ENCODE measurements around the gene TOMM70. TPM values are rescaled to one million over a fixed set of nuclear protein-coding genes. Genes with fewer than 3 reads are reported as not detected.
"Not testable (repeated sequence)": the region's sequence is repeated elsewhere in the genome, so short reads cannot be mapped to it uniquely, and the experiment has no call there.

The TOMM70 gene
- polyA plus RNA-seq, 3 donors, result 4.9 to 6.3 (median 6.3) TPM

GRCh38 chr3:100448079-100448478, 47.2 kb upstream of the TOMM70 start:
- intact Hi-C loops (cut with micrococcal nuclease), result no loop called here
- no peaks in the 10 kb centered on the region for H3K4me1 ChIP-seq (ENCODE audit: control insufficient read depth in 1 of 2, insufficient read depth in 2 of 2, low read length in 2 of 2)
- WGBS (ENCODE audit: insufficient coverage), result no CpG with 5 or more reads among the region's 1 CpG

DNA sequence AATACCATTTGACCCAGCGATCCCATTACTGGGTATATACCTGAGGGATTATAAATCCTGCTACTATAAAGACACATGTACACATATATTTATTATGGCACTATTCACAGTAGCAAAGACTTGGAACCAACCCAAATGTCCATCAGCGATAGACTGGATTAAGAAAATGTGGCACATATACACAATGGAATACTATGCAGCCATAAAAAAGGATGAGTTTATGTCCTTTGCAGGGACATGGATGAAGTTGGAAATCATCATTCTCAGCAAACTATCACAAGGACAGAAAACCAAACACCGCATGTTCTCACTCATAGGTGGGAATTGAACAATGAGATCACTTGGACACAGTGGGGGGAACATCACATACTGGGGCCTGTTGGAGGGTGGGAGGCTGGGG, 46.2 kb upstream of the TOMM70 start:
- H3K36me3 ChIP-seq (replicated peaks in 1 of 2; ENCODE audit: control insufficient read depth in 1 of 2, insufficient read depth in 2 of 2, low read length in 2 of 2); H3K27me3 Mint-ChIP-seq (ENCODE audit: low read depth in 3 of 3); DNase-seq; H3K79me2 ChIP-seq (ENCODE audit: insufficient read depth, low read length); intact Hi-C loops (cut with micrococcal nuclease); H4K20me1 ChIP-seq (ENCODE audit: insufficient read depth, low read length); H3K4me2 ChIP-seq (replicated peaks; ENCODE audit: extremely low read depth, low read length, poor library complexity, severe bottlenecking); H3K4me1 Mint-ChIP-seq; H3K36me3 Mint-ChIP-seq; H3K9me3 ChIP-seq (replicated peaks in 1 of 2; ENCODE audit: control insufficient read depth in 1 of 2, insufficient read depth in 1 of 2, low read length in 2 of 2); H2AFZ ChIP-seq (ENCODE audit: insufficient read depth, low read depth, low read length, poor library complexity, severe bottlenecking); H3K4me3 Mint-ChIP-seq; H3K4me3 ChIP-seq (replicated peaks in 1 of 3; ENCODE audit: low read depth in 2 of 3, low read length in 3 of 3); H3K27ac ChIP-seq (ENCODE audit: low read depth in 1 of 2, low read length in 2 of 2); H3K27me3 ChIP-seq (ENCODE audit: control insufficient read depth in 2 of 2, insufficient read depth in 2 of 2, low read length in 2 of 2); H3K27ac Mint-ChIP-seq; H3K9ac ChIP-seq (ENCODE audit: insufficient read depth, low read length, poor library complexity, severe bottlenecking); H3K4me1 ChIP-seq (ENCODE audit: control insufficient read depth in 1 of 2, insufficient read depth in 2 of 2, low read length in 2 of 2): not testable (repeated sequence)
- peaks cover 1 to 15% (median 9%) of the 10 kb centered on the region in 7 donors for H3K9me3 Mint-ChIP-seq
- WGBS (ENCODE audit: insufficient coverage), result no CpG with 5 or more reads among the region's 3 CpGs

More at GRCh38 chr3:100448079-100448478, 47.2 kb upstream of the TOMM70 start:
- H3K27me3 Mint-ChIP-seq (ENCODE audit: low read depth in 3 of 3), result peaks cover 0 to 4% (median 0%) of the 10 kb centered on the region in 3 donors
- H3K27ac Mint-ChIP-seq, result no peak overlapping the region
- Histone ChIP-seq H4K20me1 (ENCODE audit: insufficient read depth, low read length) (no peaks in the 10 kb centered on the region), H3K27ac (ENCODE audit: low read depth in 1 of 2, low read length in 2 of 2) (no peak overlapping the region), H3K79me2 (ENCODE audit: insufficient read depth, low read length) (no peaks in the 10 kb centered on the region), H2AFZ (ENCODE audit: insufficient read depth, low read depth, low read length, poor library complexity, severe bottlenecking) (no peak overlapping the region), H3K36me3 (replicated peaks in 1 of 2; ENCODE audit: control insufficient read depth in 1 of 2, insufficient read depth in 2 of 2, low read length in 2 of 2) (no peaks in the 10 kb centered on the region), H3K4me3 (replicated peaks in 1 of 3; ENCODE audit: low read depth in 2 of 3, low read length in 3 of 3) (no peak overlapping the region), H3K27me3 (ENCODE audit: control insufficient read depth in 2 of 2, insufficient read depth in 2 of 2, low read length in 2 of 2) (no peaks in the 10 kb centered on the region), H3K9me3 (replicated peaks in 1 of 2; ENCODE audit: control insufficient read depth in 1 of 2, insufficient read depth in 1 of 2, low read length in 2 of 2) (no peaks in the 10 kb centered on the region), H3K9ac (ENCODE audit: insufficient read depth, low read length, poor library complexity, severe bottlenecking) (no peak overlapping the region), H3K4me2 (replicated peaks; ENCODE audit: extremely low read depth, low read length, poor library complexity, severe bottlenecking) (no peak overlapping the region)
- peaks cover 1 to 15% (median 9%) of the 10 kb centered on the region in 7 donors for H3K9me3 Mint-ChIP-seq
- no peaks in the 10 kb centered on the region for H3K4me1 Mint-ChIP-seq
- TF ChIP-seq, protein P1, sequence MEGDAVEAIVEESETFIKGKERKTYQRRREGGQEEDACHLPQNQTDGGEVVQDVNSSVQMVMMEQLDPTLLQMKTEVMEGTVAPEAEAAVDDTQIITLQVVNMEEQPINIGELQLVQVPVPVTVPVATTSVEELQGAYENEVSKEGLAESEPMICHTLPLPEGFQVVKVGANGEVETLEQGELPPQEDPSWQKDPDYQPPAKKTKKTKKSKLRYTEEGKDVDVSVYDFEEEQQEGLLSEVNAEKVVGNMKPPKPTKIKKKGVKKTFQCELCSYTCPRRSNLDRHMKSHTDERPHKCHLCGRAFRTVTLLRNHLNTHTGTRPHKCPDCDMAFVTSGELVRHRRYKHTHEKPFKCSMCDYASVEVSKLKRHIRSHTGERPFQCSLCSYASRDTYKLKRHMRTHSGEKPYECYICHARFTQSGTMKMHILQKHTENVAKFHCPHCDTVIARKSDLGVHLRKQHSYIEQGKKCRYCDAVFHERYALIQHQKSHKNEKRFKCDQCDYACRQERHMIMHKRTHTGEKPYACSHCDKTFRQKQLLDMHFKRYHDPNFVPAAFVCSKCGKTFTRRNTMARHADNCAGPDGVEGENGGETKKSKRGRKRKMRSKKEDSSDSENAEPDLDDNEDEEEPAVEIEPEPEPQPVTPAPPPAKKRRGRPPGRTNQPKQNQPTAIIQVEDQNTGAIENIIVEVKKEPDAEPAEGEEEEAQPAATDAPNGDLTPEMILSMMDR (IDR thresholded peaks at IDR 0.05), result no peak
- no peaks in the 10 kb centered on the region for H3K36me3 Mint-ChIP-seq
- DNase-seq, result no peak
- no peak overlapping the region for H3K4me3 Mint-ChIP-seq
